Muscle of leg (tissue), 11 donors: ENCODE data around the gene SLC2A4. TPM values are rescaled to one million over a fixed set of nuclear protein-coding genes. Genes with fewer than 3 reads are reported as not detected.
A peak's percentile ranks its signal among the peaks of the same experiment; 100 is the strongest.

Experiments
- DNase-seq: peaks from one replicate; pipeline ENCODE4 v3.0.0; 2013
- H3K27ac ChIP-seq: one replicate; pipeline ENCODE4 v1.5.1; 2013; ENCODE audit warnings: mild to moderate bottlenecking, low read length, control low read depth
- H3K27me3 ChIP-seq: one replicate; pipeline ENCODE4 v1.6.1; 2013; ENCODE audit warnings: low read length; ENCODE audit not compliant: control insufficient read depth, insufficient read depth
- H3K36me3 ChIP-seq: one replicate; pipeline ENCODE4 v1.6.1; 2013; ENCODE audit warnings: low read length; ENCODE audit not compliant: control insufficient read depth, insufficient read depth
- H3K4me1 ChIP-seq: one replicate; pipeline ENCODE4 v1.6.1; 2013; ENCODE audit warnings: low read length; ENCODE audit not compliant: control insufficient read depth, insufficient read depth
- H3K4me3 ChIP-seq: one replicate; pipeline ENCODE4 v1.5.1; 2013; ENCODE audit warnings: low read length, control low read depth
- H3K9me3 ChIP-seq: replicated peaks from 2 replicates; pipeline ENCODE4 v1.6.1; 2013; ENCODE audit warnings: low read depth, low read length; ENCODE audit not compliant: control insufficient read depth
- WGBS: methylation state at CpG from one replicate; pipeline ENCODE4 v1.1.5; 2013; ENCODE audit warnings: missing lambda C conversion rate; ENCODE audit not compliant: insufficient coverage; 5-methylcytosine and 5-hydroxymethylcytosine counted together
- polyA plus RNA-seq, 8 donors: library from polyadenylated mRNA; unstranded; fragments of 120-200 nt; gene quantifications; one replicate each; pipeline versions ENCODE4 v1.2.1 to v1.2.3, GENCODE V29; 2013; ENCODE audit warnings: inconsistent platforms in 1 of 8, low replicate concordance in 1 of 8; ENCODE audit not compliant: insufficient read length in 8 of 8, insufficient read depth in 1 of 8
- total RNA-seq: library from RNA; stranded (reverse); fragments of 120-200 nt; gene quantifications from one replicate; pipeline ENCODE4 v1.2.4, GENCODE V29; 2013

Gene SLC2A4
- total and polyA plus RNA-seq, 9 donors = 7.1 to 35.3 (median 24.5) TPM

DNA sequence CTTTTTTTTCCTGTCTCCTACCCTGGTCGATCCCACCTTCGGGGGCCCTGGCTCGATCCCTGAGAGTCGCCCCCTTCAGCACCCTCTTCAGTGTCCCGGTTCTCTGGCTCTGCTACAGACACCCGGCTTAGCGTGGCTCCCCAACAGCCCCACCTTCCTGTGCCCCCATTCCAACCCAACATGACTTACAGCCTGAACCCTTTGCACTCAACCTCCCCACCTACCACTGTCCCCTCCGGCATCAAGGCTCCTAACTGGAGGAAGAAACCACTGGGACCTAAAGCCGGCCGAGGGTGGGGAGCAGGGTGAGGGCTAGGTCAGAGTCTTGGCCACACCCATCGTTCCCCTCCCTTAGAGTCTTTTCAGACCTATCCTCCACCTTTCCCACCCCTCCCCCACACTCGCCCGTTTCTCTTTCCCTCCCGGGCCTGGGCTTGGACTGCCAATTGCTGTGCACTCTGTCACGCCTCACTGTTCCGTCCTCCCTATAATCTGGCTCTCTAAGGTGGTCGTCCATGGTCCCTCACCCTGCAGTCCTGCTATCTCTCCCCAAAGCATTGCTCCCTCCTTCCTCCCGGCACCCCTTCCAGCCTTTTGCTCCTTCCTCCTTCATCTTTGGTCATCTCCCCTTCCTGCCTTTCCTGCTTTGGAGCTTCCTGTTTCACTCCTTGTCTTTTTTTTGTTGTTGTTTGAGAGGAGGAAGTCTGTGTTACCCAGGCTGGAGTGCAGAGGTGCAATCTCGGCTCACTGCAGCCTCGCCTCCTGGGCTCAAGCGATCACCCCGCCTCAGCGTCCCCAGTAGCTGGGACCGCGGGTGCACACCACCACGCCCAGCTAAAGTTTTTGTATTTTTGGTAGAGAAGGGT, 18.4 kb upstream of the SLC2A4 start:
- H3K27me3 ChIP-seq = peaks cover 64% of the 10 kb centered on the region
- WGBS = 2% methylated on average over 13 of the region's 26 CpGs
- no peak overlapping the region for H3K4me3 ChIP-seq

GRCh38 chr17:7263801-7264078, 17.8 kb upstream of the SLC2A4 start:
- WGBS = 38% methylated on average over 4 of the region's 4 CpGs
- no peaks in the 10 kb centered on the region for H3K9me3 ChIP-seq
- H3K27ac ChIP-seq = no peak overlapping the region
- peaks cover 9% of the 10 kb centered on the region for H3K36me3 ChIP-seq
- no peak overlapping the region for H3K4me3 ChIP-seq
- H3K27me3 ChIP-seq = peaks cover 64% of the 10 kb centered on the region
- H3K4me1 ChIP-seq = peaks cover 24% of the 10 kb centered on the region
- no peak for DNase-seq

More for the DNA sequence above, 18.4 kb upstream of the SLC2A4 start:
- Histone ChIP-seq H3K4me1 (peaks cover 24% of the 10 kb centered on the region), H3K9me3 (no peaks in the 10 kb centered on the region), H3K27ac (no peak overlapping the region), H3K36me3 (peaks cover 15% of the 10 kb centered on the region)
- no peak for DNase-seq

DNA sequence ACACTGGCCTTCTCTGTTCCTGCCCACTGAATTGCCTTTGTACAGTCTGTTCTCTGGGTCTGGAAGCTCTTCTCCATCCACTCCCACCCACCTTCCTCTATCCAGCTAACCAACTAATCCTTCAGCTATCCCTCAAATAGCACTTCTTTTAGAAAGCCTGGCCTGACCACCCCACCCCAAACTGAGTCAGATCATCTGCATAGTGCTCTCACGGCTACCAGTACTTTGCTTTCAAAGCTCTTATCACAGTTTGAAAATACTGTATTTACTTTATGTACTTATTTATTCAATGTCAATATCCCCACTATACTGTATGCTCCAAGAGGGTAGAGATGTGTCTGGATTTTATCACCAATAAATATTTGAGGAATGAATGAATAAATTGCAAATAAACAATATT, 14.7 kb upstream of the SLC2A4 start:
- Histone ChIP-seq H3K27ac (no peak overlapping the region), H3K36me3 (no peaks in the 10 kb centered on the region), H3K4me1 (peaks cover 13% of the 10 kb centered on the region), H3K9me3 (no peaks in the 10 kb centered on the region), H3K27me3 (peaks cover 47% of the 10 kb centered on the region), H3K4me3 (no peak overlapping the region)
- no CpG with 5 or more reads among the region's 1 CpG for WGBS
- DNase-seq = no peak

GRCh38 chr17:7279448-7279847, 2.1 kb upstream of the SLC2A4 start:
- DNase-seq = no peak
- 91% methylated on average over 4 of the region's 8 CpGs for WGBS
- Histone ChIP-seq H3K4me3 (no peak overlapping the region), H3K4me1 (peaks cover 28% of the 10 kb centered on the region), H3K36me3 (peaks cover 11% of the 10 kb centered on the region), H3K9me3 (no peaks in the 10 kb centered on the region), H3K27ac (no peak overlapping the region), H3K27me3 (peaks cover 36% of the 10 kb centered on the region)

DNA sequence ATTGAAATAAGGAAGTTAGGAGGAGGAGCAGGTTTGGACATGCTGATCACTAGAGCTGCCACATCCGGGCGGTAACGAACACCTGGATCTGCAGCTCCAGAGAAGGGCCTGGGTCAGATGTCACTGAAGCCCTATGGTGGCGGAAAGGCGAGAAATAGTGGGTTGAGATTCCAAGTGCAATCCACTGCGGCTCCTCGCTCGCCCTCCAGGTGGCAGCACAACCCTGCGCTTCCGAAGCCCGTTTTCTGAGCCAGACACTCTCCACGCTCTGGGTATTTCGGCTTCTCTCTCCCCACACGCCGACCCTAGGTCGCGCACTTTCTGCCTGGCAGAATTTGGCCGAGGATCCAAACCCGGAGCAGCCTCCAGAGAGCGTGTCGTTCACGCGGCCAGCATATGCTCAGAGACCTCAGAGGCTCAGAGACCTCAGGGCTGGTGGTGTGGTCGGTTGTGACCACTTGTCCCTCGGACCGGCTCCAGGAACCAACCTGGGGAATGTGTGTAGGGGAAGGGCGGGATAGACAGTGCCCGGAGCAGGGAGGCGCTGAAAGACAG, 922 bp upstream of the SLC2A4 start:
- peak; percentile 88 for DNase-seq
- Histone ChIP-seq H3K4me3 (peak overlapping the region; percentile 61), H3K4me1 (peaks cover 28% of the 10 kb centered on the region), H3K36me3 (peaks cover 22% of the 10 kb centered on the region), H3K9me3 (no peaks in the 10 kb centered on the region), H3K27me3 (peaks cover 33% of the 10 kb centered on the region), H3K27ac (peak overlapping the region; percentile 95)
- under 1% methylated on average over 23 of the region's 29 CpGs for WGBS

GRCh38 chr17:7281953-7282751, 634 bp downstream of the SLC2A4 start:
- H3K4me1 ChIP-seq = peaks cover 28% of the 10 kb centered on the region
- peak; percentile 48 for DNase-seq
- 3% methylated on average over 20 of the region's 43 CpGs for WGBS
- no peaks in the 10 kb centered on the region for H3K9me3 ChIP-seq
- peak overlapping the region; percentile 61 for H3K4me3 ChIP-seq
- peaks cover 28% of the 10 kb centered on the region for H3K36me3 ChIP-seq
- peak overlapping the region; percentile 95 for H3K27ac ChIP-seq
- H3K27me3 ChIP-seq = peaks cover 37% of the 10 kb centered on the region

GRCh38 chr17:7282752-7283321, 1.3 kb downstream of the SLC2A4 start:
- H3K27me3 ChIP-seq = peaks cover 37% of the 10 kb centered on the region
- H3K9me3 ChIP-seq = no peaks in the 10 kb centered on the region
- peak overlapping the region; percentile 95 for H3K27ac ChIP-seq
- peaks cover 28% of the 10 kb centered on the region for H3K36me3 ChIP-seq
- peak overlapping the region; percentile 61 for H3K4me3 ChIP-seq
- WGBS = 80% methylated on average over 5 of the region's 6 CpGs
- DNase-seq = no peak
- H3K4me1 ChIP-seq = peaks cover 30% of the 10 kb centered on the region

DNA sequence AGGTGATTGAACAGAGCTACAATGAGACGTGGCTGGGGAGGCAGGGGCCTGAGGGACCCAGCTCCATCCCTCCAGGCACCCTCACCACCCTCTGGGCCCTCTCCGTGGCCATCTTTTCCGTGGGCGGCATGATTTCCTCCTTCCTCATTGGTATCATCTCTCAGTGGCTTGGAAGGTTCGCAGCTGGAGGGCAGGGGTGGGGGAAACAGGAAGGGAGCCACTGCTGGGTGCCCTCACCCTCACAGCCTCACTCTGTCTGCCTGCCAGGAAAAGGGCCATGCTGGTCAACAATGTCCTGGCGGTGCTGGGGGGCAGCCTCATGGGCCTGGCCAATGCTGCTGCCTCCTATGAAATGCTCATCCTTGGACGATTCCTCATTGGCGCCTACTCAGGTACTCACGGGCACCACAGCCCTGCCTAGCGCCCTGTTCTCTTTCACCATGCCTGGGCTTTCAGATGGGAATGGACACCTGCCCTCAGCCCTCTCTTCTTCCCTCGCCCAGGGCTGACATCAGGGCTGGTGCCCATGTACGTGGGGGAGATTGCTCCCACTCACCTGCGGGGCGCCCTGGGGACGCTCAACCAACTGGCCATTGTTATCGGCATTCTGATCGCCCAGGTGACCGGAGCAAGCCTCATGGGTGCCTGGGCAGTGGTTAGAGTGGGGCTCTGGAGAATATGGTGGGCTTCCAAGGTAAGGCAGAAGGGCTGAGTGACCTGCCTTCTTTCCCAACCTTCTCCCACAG, 2.1 kb downstream of the SLC2A4 start:
- no peak for DNase-seq
- H3K4me1 ChIP-seq = peaks cover 30% of the 10 kb centered on the region
- H3K4me3 ChIP-seq = no peak overlapping the region
- no peak overlapping the region for H3K27ac ChIP-seq
- peaks cover 39% of the 10 kb centered on the region for H3K27me3 ChIP-seq
- no peaks in the 10 kb centered on the region for H3K9me3 ChIP-seq
- WGBS = 80% methylated on average over 8 of the region's 18 CpGs
- H3K36me3 ChIP-seq = peaks cover 28% of the 10 kb centered on the region

GRCh38 chr17:7284911-7285310, 3.4 kb downstream of the SLC2A4 start:
- Histone ChIP-seq H3K36me3 (peaks cover 28% of the 10 kb centered on the region), H3K4me1 (peaks cover 30% of the 10 kb centered on the region), H3K9me3 (no peaks in the 10 kb centered on the region), H3K27ac (no peak overlapping the region), H3K4me3 (no peak overlapping the region), H3K27me3 (peaks cover 45% of the 10 kb centered on the region)
- no peak for DNase-seq
- 92% methylated on average over 14 of the region's 16 CpGs for WGBS
